Activated T-cell treated with anti-CD3 and anti-CD28 coated beads for 1 hour (primary cell): Measurements from ENCODE around the gene RHOT1.
"Not testable (repeated sequence)": the region's sequence is repeated elsewhere in the genome, so short reads cannot be mapped to it uniquely, and the experiment has no call there.

ENCODE experiments used
- DNase-seq: peaks from one replicate; pipeline ENCODE4 v3.0.0-alpha.2; 2020; ENCODE audit warnings: low read depth

Gene RHOT1

DNA sequence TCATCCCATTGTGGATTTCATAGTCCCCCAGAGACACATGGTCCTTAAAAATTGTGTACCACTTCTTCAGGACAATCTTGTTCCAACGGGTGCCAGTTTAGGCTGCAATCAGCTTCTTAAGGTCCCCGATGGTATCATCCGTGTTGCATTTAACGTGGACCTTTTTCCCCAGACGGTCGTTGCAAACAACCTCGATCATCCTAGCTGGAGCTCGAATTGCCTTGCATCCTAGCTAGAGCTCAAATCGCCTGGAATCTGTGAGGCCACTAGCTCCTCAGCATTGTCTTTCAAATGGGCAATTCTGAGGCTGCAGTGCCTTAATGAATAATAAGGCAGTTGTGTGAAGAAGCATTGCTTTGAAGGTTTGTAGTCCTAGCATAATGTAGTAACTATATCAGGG lies 85.6 kb downstream of the RHOT1 start:
- DNase-seq = no peak

DNA sequence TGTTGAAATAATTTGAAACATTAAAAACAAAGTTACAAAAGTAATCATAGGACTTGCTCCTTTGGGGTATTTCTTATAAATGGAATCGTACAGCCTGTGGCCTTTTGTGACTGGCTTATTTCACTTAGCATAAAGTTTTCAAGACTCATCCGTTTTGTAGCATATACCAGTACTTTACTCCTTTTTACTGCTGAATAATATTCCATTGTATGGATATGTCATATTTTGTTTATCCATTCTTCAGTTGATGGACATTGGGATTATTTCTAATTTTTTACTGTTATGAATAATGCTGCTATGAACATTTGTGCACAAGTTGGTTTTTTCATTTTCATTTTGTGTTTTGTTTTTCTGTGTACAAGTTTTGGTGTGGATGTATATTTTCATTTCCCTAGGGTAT lies 93.3 kb downstream of the RHOT1 start:
- DNase-seq = no peak

- DNase-seq = no peak
Measured at GRCh38 chr17:32239456-32239855, 97.2 kb downstream of the RHOT1 start.

DNA sequence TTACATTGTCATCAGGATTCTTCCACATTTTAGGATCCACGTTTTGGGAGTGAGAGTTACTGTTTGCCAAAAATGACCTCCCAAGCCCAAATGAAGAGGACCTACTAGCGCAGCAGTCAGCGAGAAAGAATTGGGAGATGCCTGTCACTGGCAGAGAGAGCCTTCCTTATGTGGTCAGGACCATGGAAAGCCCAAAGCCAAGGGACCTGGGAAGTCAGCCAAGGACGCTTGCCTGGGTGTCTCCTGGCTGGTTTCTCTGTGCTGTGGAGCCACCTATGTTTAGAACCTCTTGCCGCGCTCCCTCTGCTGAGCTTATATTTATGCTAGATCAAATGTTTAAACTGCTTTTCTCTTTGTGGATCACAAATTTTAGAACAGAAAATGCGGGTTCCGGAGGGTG lies 98.4 kb downstream of the RHOT1 start:
- DNase-seq = no peak

DNA sequence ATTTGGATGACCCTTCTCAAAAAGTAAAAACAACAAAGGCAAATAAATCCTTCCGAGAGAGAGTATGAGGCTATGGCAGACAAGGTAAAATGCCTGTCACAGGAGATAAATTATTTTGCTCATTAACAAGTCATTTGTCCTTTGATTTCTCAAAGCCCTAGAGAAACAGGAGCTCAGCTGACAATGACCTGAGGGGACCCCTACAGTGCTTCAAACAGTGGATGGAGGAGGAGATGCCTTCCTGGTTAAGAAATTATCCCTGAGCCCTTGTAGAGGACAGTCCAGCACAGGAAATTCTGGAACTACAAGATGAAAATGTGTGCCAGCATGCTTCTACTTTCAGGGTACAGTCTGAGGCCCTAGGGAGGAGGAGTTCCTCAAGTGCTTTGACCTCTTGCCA lies 99.3 kb downstream of the RHOT1 start:
- DNase-seq = no peak

DNA sequence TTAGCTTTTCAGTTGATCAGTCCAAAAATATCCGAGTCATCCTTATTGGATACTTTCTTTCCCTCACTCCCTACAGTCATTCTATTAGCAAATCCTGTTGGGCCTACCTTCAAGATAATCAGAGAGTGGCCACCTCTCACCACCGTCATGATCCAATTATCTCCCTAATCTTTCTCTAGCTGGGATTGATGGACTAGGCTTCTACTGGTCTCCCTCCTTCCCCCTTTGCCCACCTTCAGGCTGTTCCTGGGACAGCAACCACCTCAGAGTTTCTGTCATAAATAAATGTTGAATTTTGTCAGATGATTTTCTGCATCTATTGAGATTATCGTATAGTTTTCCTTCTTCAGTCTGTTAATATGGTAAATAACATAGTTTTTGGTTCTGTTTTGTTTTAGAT lies 107.2 kb downstream of the RHOT1 start:
- no peak for DNase-seq

DNA sequence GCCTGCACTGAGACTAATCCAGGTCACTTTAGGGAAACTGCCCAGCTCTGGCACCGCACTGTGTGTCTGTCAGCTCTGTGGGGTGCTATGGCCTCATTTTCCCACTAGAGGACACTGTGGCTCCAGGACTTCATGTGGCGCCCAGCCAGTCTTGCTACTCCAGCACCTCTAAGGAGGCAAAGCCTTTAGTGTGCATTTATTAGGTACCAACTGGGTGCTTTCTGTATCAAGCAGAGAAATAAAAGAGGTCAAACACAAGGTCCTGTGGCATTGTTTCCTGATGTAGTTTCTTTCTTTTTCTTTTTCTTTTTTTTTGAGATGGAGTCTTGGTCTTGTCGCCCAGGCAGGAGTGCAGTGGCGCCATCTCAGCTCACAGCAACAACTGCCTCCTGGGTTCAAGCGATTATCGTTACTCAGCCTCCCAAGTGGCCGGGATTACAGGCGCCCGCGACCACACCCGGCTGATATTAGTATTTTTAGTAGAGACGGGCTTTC lies 110.9 kb downstream of the RHOT1 start:
- peak; percentile 33 for DNase-seq

GRCh38 chr17:32256012-32256700 lies 113.9 kb downstream of the RHOT1 start:
- no peak for DNase-seq

DNA sequence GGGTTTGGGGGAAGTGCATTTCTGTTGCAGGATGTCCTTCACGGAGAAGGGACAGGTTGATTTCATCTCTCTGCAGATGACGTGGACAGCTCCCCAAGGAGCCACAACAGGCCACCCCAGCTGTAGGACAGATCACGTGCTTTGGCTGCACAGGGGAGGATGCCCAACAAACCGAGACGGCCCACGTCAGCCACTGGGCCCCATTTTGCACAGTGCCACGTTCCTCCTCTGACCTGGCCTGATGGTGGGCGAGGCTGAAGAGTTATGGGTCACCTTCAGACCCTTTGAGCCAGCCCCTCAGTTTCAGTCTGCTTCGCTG lies 114.4 kb downstream of the RHOT1 start:
- no peak for DNase-seq

GRCh38 chr17:32258383-32259140 lies 116.3 kb downstream of the RHOT1 start:
- DNase-seq = no peak

DNA sequence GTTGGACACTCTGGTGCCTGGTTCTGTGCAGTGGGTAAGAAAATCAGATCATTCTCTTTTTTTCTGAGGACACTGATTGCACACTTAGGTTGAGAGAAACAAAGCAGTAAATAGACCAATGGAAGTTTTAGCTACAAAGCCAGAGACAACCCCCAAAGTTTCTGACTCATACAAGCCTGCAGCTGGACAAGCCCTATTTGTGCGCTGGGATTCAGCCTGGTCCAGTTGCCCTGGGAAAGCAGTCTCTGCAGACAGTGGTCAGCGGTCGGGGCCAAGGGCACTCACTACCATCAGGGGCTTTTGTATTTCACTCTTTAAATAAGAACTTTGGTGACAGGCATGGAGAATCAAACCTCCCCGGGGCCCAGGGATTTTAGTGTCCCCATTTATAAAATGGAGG lies 117.3 kb downstream of the RHOT1 start:
- DNase-seq = no peak

- DNase-seq = no peak
Measured at GRCh38 chr17:32261417-32261736, 119.1 kb downstream of the RHOT1 start.

DNA sequence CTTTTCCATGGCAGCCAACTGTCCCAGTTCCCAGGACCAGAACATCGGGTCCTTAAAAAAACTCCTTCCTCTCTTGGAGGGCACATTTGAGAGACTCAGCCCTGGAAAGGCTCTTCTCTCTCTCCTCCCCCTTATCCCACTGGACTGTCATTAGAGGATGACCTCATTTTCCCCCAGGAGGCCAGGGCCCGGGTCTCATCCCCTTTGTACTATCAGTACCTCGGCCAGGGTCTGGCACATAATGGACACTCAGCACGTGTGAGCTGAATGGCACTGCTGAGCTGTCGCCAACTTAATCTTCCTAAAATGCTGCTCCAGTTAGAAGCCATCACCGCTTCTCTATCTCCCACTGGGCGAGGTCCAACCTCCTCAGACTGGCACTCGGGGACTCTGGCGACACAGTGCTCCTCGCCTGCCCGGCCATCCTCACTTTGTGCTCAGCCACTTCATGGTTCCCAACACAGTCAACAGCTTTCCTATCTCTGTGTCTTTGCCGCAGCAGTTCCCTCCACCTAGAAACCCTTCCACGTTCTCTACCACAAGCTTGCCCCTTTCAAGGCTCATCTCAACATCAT lies 119.7 kb downstream of the RHOT1 start:
- DNase-seq = no peak

GRCh38 chr17:32263515-32263914 lies 121.2 kb downstream of the RHOT1 start:
- not testable (repeated sequence) for DNase-seq

- DNase-seq = no peak
Measured at GRCh38 chr17:32264140-32264799, 122.0 kb downstream of the RHOT1 start.

DNA sequence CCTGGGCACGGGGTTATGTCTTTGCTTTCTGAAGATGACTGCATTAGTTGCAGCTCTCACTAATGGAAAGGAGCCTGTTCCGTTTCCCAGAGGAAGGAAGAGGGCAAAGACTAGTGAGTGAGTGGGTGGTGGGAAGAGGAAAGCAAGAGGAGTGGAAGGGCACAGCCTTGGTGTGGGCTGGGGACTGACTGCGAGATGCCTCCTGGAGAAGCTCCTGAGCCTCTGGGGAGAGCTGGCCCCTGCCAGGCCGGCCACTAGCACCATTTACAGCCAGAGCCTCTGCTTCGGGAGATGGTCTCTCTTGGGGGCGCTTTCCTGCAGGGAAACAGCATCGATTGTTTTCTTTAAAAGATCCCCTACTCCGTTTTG lies 122.5 kb downstream of the RHOT1 start:
- DNase-seq = no peak

GRCh38 chr17:32265192-32265923 lies 123.1 kb downstream of the RHOT1 start, which contains the start of gene RHBDL3:
RHBDL3 (plus strand) TSS chr17:32265832; CDS start chr17:32266190, 358 bp downstream.
- DNase-seq = no peak

DNA sequence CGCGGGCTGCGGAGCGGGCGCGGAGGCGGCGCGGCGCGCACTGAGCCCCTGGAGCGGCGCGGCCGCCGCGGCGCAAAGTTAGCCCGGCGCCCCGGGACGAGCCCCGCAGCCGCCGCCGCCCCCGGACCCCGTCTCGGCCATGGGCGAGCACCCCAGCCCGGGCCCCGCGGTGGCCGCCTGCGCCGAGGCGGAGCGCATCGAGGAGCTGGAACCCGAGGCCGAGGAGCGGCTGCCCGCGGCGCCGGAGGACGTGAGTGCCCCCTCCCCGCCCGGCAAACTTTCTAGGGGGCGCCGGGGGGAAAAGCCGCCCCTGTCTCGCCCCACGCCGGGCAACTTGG lies 123.7 kb downstream of the RHOT1 start:
- DNase-seq = no peak

GRCh38 chr17:32266389-32267301 lies 124.3 kb downstream of the RHOT1 start:
- DNase-seq = no peak

DNA sequence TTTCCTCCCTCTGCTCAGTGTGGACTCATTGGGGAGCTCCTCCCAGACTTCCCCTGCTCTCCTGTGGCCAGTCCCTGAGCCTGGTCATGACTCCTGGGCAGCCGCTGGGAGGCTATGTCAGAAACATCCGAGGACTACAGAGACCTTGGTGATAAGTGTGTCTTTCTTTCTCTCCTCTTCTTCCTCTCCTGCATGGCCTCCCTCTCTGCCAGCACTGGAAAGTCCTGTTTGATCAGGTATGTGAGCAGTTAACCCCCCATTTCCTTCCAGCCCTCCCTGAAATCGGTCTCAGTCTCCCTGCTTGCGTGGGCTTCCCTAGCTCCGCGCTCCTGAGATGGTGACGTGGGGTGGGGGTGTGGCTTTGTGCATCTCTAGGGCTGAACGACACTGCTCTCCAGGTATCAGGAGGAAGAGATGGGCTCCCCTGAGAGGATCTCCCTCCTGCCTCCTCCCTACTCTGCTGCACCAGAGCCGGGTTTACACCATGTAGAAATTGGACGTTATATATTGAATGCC lies 125.4 kb downstream of the RHOT1 start:
- no peak for DNase-seq

GRCh38 chr17:32268734-32269288 lies 126.5 kb downstream of the RHOT1 start:
- DNase-seq = no peak
